A549 (cell line): ENCODE data around the gene MXD4. TPM values are rescaled to one million over a fixed set of nuclear protein-coding genes. Genes with fewer than 3 reads are reported as not detected.

Experiments
- ATAC-seq, 2 experiments: fragments of 200-7000 bp in 1 of 2; fragments of >200 bp in 1 of 2; cut with Nextera tagmentation in 1 of 2; cut with Tn5 transposase in 1 of 2; 3 replicates each; pipeline versions ENCODE4 v1.8.0 to v1.9.1; 2018 to 2020; ENCODE audit warnings: mild to moderate bottlenecking in 1 of 2, moderate library complexity in 1 of 2
- CTCF ChIA-PET: fragments of 300-600 bp; sonication (Branson Sonifier 250); formaldehyde crosslinking; extraction: SDS; loops from one replicate; lab custom pipeline; 2021; ENCODE audit warnings: antibody characterized with exemption, inconsistent platforms; lab: Yijun Ruan, JAX
- POLR2A ChIA-PET: fragments of 350-600 bp; formaldehyde crosslinking; extraction: SDS; loops from one replicate; lab custom pipeline; 2021; ENCODE audit warnings: antibody characterized with exemption, inconsistent platforms; lab: Yijun Ruan, JAX
- DNase-seq, 2 experiments: peaks; one replicate each; pipeline versions ENCODE4 v3.0.0 to v3.0.0-alpha.2; 2011 to 2016; ENCODE audit warnings: low read depth in 1 of 2, low spot score in 1 of 2
- FAIRE-seq: peaks from 2 replicates; lab custom pipeline; 2011; peaks lifted over from hg19 to GRCh38; lab: Jason Lieb, UNC
- H3K27ac ChIP-seq, 2 experiments: fragments of >200 bp; sonication (Bioruptor Twin); formaldehyde crosslinking; 3 replicates each; pipeline ENCODE4 v1.5.1; 2016 to 2017
- H3K4me1 ChIP-seq: fragments of >200 bp; sonication (Bioruptor Twin); formaldehyde crosslinking; 3 replicates; pipeline ENCODE4 v1.6.1; 2016
- H3K4me2 ChIP-seq: fragments of >200 bp; sonication (Bioruptor Twin); formaldehyde crosslinking; 3 replicates; pipeline ENCODE4 v1.6.1; 2016
- H3K4me3 ChIP-seq: fragments of >200 bp; sonication (Bioruptor Twin); formaldehyde crosslinking; 3 replicates; pipeline ENCODE4 v1.5.1; 2016
- H3K9me3 ChIP-seq: fragments of >200 bp; sonication (Bioruptor Twin); formaldehyde crosslinking; 3 replicates; pipeline ENCODE4 v1.6.1; 2016
- BHLHE40 ChIP-seq: IDR thresholded peaks from 2 replicates; pipeline ENCODE4 v1.6.1; 2012; ENCODE audit warnings: low read depth, low read length, inconsistent platforms
- CHD2 ChIP-seq: fragments of 150-350 bp; IDR thresholded peaks from 2 replicates; pipeline ENCODE4 v1.6.1; 2014; ENCODE audit warnings: low read length; ENCODE audit not compliant: partially characterized antibody
- EP300 ChIP-seq, 2 experiments: fragments of >200 bp; sonication (Bioruptor Twin); formaldehyde crosslinking; IDR thresholded peaks; 2 replicates in 1 of 2; 3 replicates in 1 of 2; pipeline ENCODE4 v1.6.1; 2016 to 2017
- FOXS1 ChIP-seq: fragments of 250-450 bp; sonication (Bioruptor Pico); IDR thresholded peaks from 2 replicates; pipeline ENCODE4 v1.5.0; 2020; ENCODE audit warnings: mild to moderate bottlenecking, moderate library complexity
- HOXB5 ChIP-seq: fragments of 250-450 bp; sonication (Bioruptor Pico); IDR thresholded peaks from 2 replicates; pipeline ENCODE4 v1.5.0; 2020; ENCODE audit warnings: mild to moderate bottlenecking, moderate library complexity
- JUN ChIP-seq, 2 experiments: fragments of >200 bp; sonication (Bioruptor Twin); formaldehyde crosslinking; IDR thresholded peaks; 2 replicates in 1 of 2; 3 replicates in 1 of 2; pipeline ENCODE4 v1.6.1; 2016 to 2017
- JUNB ChIP-seq: fragments of >200 bp; sonication (Bioruptor Twin); formaldehyde crosslinking; IDR thresholded peaks from 2 replicates; pipeline ENCODE4 v1.6.1; 2016
- KDM5A ChIP-seq: fragments of 200-600 bp; sonication (generic); IDR thresholded peaks from 2 replicates; pipeline ENCODE4 v1.6.1; 2016; ENCODE audit warnings: antibody characterized with exemption, mild to moderate bottlenecking
- NPAS2 ChIP-seq: fragments of 250-450 bp; sonication (Bioruptor Pico); IDR thresholded peaks from 2 replicates; pipeline ENCODE4 v1.8.0; 2022; ENCODE audit warnings: mild to moderate bottlenecking, moderate library complexity, borderline replicate concordance
- NR3C1 ChIP-seq: fragments of >200 bp; sonication (Bioruptor Twin); formaldehyde crosslinking; IDR thresholded peaks from 3 replicates; pipeline ENCODE4 v1.6.1; 2017
- POLR2A ChIP-seq: IDR thresholded peaks from 2 replicates; pipeline ENCODE4 v1.6.1; 2012; ENCODE audit warnings: mild to moderate bottlenecking, low read length
- RAD21 ChIP-seq, 2 experiments: fragments of >200 bp in 1 of 2; sonication (Bioruptor Twin) in 1 of 2; formaldehyde crosslinking in 1 of 2; IDR thresholded peaks in 1 of 2; conservative IDR thresholded peaks in 1 of 2; 2 replicates in 1 of 2; 3 replicates in 1 of 2; pipeline ENCODE4 v1.6.1; 2012 to 2018; ENCODE audit warnings: inconsistent platforms in 1 of 2
- RARB ChIP-seq: fragments of 250-450 bp; sonication (Bioruptor Pico); IDR thresholded peaks from 2 replicates; pipeline ENCODE4 v1.8.0; 2021; ENCODE audit warnings: mild to moderate bottlenecking, moderate library complexity
- RNF2 ChIP-seq: fragments of 200-600 bp; sonication (generic); IDR thresholded peaks from 2 replicates; pipeline ENCODE4 v1.6.1; 2016; ENCODE audit warnings: low read depth, mild to moderate bottlenecking, antibody characterized with exemption, moderate library complexity, borderline replicate concordance
- WGBS: methylation state at CpG from one replicate; pipeline ENCODE4 v1.1.6; 2017; ENCODE audit errors: missing lambda C conversion rate; 5-methylcytosine and 5-hydroxymethylcytosine counted together
- polyA plus RNA-seq, 4 experiments: library from polyadenylated mRNA; depleted of rRNA in 3 of 4; stranded (reverse); fragments of >200 nt; fragmentation: RNase III in 1 of 4; extraction: RNeasy Plus Mini Kit Qiagen cat#74134 plus additional on column Dnase treatment in 1 of 4; gene quantifications; 2 replicates in 3 of 4; 3 replicates in 1 of 4; pipeline ENCODE4 v1.2.3, GENCODE V29; 2011 to 2017
- TF ChIP-seq, protein P1 (sequence below): fragments of 450-650 bp; IDR thresholded peaks from 2 replicates; pipeline ENCODE4 v1.6.1; 2014; ENCODE audit warnings: antibody characterized with exemption
- TF ChIP-seq, protein P2 (sequence below): IDR thresholded peaks from 2 replicates; pipeline ENCODE4 v1.6.1; 2012; ENCODE audit warnings: low read depth, borderline replicate concordance
- TF ChIP-seq, protein P3 (sequence below): IDR thresholded peaks from 2 replicates; pipeline ENCODE4 v1.6.1; 2012
- TF ChIP-seq, protein P4 (sequence below): fragments of 200-600 bp; sonication (generic); IDR thresholded peaks from 2 replicates; pipeline ENCODE4 v1.6.1; 2016; ENCODE audit warnings: antibody characterized with exemption, mild to moderate bottlenecking, moderate library complexity

MXD4 gene
- polyA plus RNA-seq, 2 of the 4 experiments (the other 2 are of a cell fraction): 10.8 to 18.5 TPM

DNA sequence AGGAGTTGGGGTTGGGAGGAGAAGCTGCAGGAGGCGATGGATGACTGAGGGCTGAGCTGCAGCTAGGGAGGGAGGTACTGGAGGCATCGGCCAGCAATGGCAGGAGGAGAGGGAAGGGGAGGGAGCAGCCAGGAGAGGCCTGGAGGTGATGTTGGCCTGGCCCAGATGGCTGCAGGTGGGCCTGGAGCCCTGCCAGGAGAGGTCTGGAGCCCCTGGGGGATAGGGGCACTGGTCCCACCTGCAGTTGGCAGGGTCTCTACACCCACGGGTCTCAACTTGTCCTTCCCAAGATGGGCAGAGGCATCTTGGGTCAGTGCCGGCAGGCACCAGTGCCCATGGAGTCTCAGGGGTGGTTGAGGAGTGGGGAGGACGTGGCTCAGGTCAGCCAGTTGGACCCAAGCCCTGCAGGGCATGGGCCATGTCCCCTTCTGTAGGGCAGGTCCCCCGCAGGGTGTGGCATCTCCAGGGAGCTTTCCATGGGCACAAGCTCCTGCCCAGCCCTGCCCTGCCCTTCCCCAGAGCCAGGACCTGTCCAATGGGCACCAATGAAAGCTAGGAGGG is 2.7 kb upstream of the MXD4 start:
- CTCF ChIA-PET: interaction anchor here (0.6 to 1.3 kb wide), 2 partner anchors 89 to 358 kb away, joined by 3 read pairs; no protein-coding TSS in a partner anchor
- H3K9me3 ChIP-seq: no peaks in the 10 kb centered on the region
- H3K4me1 ChIP-seq: peaks cover 6% of the 10 kb centered on the region; the same call in 1 of the 3 replicates

DNA sequence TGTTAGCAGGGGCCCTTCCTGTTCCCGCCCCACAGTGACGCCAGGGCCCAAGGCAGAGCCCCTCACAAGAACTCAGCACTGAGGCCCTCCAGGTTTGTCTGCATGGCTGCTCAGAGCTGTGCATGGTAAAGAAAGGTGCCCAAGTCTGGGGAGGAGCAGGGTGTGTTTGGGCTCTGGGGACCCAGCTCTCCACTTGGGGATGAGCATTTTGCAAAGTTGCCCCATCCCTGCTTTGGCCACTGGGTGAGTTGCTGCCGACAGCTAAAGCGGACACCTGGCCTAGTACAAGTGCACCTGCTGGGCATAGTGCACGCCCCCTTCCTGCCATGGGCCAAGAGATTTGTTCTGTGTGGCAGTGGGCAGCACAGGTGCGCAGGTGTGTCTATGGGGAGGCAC is 2.0 kb upstream of the MXD4 start:
- Histone ChIP-seq H3K9me3 (no peaks in the 10 kb centered on the region), H3K4me2 (no peak overlapping the region), H3K27ac (no peak overlapping the region), H3K4me1 (peaks cover 6% of the 10 kb centered on the region; the same call in 1 of the 3 replicates), H3K4me3 (no peak overlapping the region)
- no peak for TF ChIP-seq RNF2
- no peak for TF ChIP-seq JUNB
- TF ChIP-seq, protein P1, sequence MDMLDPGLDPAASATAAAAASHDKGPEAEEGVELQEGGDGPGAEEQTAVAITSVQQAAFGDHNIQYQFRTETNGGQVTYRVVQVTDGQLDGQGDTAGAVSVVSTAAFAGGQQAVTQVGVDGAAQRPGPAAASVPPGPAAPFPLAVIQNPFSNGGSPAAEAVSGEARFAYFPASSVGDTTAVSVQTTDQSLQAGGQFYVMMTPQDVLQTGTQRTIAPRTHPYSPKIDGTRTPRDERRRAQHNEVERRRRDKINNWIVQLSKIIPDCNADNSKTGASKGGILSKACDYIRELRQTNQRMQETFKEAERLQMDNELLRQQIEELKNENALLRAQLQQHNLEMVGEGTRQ: no peak
- no peak for TF ChIP-seq RARB (CRISPR knock-in tag)
- ChIA-PET CTCF (interaction anchor here (0.6 to 0.9 kb wide), 2 partner anchors 14 to 359 kb away, joined by 3 read pairs; no protein-coding TSS in a partner anchor), POLR2A (no interaction called here)
- no peak for FAIRE-seq
- DNase-seq: no peak
- WGBS: 82% methylated on average over 3 of the region's 6 CpGs
- ATAC-seq: no peak

More for the DNA sequence above, 2.7 kb upstream of the MXD4 start:
- FAIRE-seq: no peak
- Histone ChIP-seq H3K4me2 (no peak overlapping the region), H3K27ac (no peak overlapping the region), H3K4me3 (no peak overlapping the region)
- POLR2A ChIA-PET: no interaction called here
- WGBS: 82% methylated on average over 3 of the region's 6 CpGs
- DNase-seq: no peak
- TF ChIP-seq EP300 (IDR thresholded peaks at IDR 0.05) (no peak), POLR2A (no peak), JUN (IDR thresholded peaks at IDR 0.05) (no peak), NPAS2 (no peak), HOXB5 (no peak), NR3C1 (no peak), RAD21 (conservative IDR thresholded peaks at IDR 0.05 in 1 of 2, IDR thresholded peaks at IDR 0.05 in 1 of 2) (no peak), CHD2 (no peak), BHLHE40 (no peak), JUNB (no peak)
- TF ChIP-seq, protein P2, sequence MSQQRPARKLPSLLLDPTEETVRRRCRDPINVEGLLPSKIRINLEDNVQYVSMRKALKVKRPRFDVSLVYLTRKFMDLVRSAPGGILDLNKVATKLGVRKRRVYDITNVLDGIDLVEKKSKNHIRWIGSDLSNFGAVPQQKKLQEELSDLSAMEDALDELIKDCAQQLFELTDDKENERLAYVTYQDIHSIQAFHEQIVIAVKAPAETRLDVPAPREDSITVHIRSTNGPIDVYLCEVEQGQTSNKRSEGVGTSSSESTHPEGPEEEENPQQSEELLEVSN: no peak
- TF ChIP-seq, protein P3, sequence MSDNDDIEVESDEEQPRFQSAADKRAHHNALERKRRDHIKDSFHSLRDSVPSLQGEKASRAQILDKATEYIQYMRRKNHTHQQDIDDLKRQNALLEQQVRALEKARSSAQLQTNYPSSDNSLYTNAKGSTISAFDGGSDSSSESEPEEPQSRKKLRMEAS: no peak
- TF ChIP-seq, protein P4, sequence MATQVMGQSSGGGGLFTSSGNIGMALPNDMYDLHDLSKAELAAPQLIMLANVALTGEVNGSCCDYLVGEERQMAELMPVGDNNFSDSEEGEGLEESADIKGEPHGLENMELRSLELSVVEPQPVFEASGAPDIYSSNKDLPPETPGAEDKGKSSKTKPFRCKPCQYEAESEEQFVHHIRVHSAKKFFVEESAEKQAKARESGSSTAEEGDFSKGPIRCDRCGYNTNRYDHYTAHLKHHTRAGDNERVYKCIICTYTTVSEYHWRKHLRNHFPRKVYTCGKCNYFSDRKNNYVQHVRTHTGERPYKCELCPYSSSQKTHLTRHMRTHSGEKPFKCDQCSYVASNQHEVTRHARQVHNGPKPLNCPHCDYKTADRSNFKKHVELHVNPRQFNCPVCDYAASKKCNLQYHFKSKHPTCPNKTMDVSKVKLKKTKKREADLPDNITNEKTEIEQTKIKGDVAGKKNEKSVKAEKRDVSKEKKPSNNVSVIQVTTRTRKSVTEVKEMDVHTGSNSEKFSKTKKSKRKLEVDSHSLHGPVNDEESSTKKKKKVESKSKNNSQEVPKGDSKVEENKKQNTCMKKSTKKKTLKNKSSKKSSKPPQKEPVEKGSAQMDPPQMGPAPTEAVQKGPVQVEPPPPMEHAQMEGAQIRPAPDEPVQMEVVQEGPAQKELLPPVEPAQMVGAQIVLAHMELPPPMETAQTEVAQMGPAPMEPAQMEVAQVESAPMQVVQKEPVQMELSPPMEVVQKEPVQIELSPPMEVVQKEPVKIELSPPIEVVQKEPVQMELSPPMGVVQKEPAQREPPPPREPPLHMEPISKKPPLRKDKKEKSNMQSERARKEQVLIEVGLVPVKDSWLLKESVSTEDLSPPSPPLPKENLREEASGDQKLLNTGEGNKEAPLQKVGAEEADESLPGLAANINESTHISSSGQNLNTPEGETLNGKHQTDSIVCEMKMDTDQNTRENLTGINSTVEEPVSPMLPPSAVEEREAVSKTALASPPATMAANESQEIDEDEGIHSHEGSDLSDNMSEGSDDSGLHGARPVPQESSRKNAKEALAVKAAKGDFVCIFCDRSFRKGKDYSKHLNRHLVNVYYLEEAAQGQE: no peak
- ATAC-seq: no peak

DNA sequence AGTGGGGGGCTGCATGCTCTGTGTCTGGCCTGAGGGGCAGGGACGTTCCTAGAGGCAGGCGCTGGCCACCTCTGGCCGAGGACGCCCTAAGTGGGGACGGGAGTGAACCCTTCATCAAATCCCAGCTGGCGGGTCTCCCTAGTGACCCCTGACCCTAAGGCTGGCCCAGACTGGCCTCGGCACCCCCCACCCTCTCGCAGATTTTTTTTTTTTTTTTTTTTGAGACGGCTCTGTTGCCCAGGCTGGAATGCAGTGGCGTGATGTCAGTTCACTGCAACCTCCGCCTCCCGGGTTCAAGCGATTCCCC is 988 bp upstream of the MXD4 start:
- peaks cover 6% of the 10 kb centered on the region; the same call in 1 of the 3 replicates for H3K4me1 ChIP-seq

More for the DNA sequence above, 988 bp upstream of the MXD4 start:
- FAIRE-seq (no peak), DNase-seq (no peak), ATAC-seq (no peak)
- Histone ChIP-seq H3K4me3 (peak overlapping the region; percentile 81), H3K9me3 (no peaks in the 10 kb centered on the region), H3K4me2 (peak overlapping the region; percentile 99), H3K27ac (peak overlapping the region; percentile 98 to 99)
- ChIA-PET POLR2A (interaction anchor here (0.7 to 1.5 kb wide), 3 partner anchors 150 to 273 kb away, joined by 4 to 10 read pairs (median 6); no protein-coding TSS in a partner anchor), CTCF (interaction anchor here (0.8 to 1.2 kb wide), 3 partner anchors 15 to 92 kb away, joined by 3 read pairs; no protein-coding TSS in a partner anchor)
- WGBS: 86% methylated on average over 9 of the region's 13 CpGs
- TF ChIP-seq FOXS1 (no peak), KDM5A (no peak)
